ENCODE data around the gene SPATA6.
"Not testable (repeated sequence)": the region's sequence is repeated elsewhere in the genome, so short reads cannot be mapped to it uniquely, and the experiment has no call there.

DNA sequence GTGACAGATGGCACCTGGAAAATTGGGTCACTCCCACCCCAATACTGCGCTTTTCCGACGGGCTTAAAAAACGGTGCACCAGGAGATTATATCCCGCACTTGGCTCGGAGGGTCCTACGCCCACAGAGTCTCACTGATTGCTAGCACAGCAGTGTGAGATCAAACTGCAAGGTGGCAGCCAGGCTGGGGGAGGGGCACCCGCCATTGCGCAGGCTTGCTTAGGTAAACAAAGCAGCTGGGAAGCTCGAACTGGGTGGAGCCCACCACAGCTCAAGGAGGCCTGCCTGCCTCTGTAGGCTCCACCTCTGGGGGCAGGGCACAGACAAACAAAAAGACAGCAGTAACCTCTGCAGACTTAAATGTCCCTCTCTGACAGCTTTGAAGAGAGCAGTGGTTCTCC, 194.6 kb downstream of the SPATA6 start:
- TF ChIP-seq, protein P1, sequence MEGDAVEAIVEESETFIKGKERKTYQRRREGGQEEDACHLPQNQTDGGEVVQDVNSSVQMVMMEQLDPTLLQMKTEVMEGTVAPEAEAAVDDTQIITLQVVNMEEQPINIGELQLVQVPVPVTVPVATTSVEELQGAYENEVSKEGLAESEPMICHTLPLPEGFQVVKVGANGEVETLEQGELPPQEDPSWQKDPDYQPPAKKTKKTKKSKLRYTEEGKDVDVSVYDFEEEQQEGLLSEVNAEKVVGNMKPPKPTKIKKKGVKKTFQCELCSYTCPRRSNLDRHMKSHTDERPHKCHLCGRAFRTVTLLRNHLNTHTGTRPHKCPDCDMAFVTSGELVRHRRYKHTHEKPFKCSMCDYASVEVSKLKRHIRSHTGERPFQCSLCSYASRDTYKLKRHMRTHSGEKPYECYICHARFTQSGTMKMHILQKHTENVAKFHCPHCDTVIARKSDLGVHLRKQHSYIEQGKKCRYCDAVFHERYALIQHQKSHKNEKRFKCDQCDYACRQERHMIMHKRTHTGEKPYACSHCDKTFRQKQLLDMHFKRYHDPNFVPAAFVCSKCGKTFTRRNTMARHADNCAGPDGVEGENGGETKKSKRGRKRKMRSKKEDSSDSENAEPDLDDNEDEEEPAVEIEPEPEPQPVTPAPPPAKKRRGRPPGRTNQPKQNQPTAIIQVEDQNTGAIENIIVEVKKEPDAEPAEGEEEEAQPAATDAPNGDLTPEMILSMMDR (conservative IDR thresholded peaks at IDR 0.05; ENCODE audit: low read length): not testable (repeated sequence)
- TF ChIP-seq EZH2phosphoT487 (IDR thresholded peaks at IDR 0.05; ENCODE audit: borderline replicate concordance): not testable (repeated sequence)
